Measurements from ENCODE around the gene RAD51B.

Gene RAD51B

DNA sequence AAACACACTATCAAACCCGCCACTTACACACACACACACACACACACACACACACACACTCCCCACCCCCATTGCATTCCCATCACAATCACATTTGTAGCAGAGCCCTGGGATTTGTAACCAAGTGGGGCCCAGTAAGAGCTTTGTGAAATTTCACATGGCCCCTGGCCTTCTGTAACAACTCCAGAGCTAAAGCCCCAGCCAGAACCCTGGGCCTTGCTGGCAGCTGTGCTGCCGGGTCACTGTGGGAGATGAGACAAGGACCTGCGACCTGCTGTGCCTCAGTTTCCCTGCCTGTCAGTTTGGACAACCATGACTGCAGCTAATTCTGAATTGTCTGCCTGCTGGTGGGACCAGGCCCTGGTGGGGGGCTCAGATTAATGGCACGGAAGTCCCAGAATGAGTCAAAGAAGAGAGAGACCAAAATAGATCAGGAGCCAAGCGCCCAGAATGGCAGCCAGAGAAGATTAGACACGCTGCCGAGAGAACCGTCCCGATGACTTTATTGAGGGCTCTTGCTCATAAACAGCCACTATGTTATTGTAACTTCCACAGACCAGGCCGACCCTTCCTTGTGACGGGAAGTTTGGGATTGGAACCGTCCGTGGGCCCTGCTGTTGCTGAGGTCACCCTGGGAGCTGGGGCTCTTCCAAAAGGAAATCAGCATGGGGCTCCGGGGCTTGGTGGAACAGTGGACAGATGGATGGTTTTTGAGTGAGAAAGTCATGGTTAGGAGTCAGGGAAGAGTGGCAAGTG is 850.2 kb downstream of the RAD51B start:
- DNase-seq (ENCODE audit: low spot score), result no peak

DNA sequence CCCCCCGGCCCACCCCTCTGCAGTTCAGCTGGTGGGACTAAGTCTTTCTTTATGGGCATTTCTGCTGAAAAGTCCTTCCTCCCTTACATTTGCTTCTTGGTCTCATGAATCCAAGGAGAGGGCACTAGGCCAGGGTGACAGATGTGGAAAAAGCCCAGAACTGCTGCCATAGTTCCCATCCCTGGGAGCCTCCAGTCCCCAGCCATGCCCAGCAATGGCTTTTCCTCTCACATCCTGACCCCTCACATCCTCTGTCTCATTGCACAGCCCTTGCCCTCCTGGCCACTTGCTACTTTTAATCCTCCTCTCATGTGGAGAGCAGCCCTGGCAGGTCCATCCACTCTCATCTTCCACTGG is 850.8 kb downstream of the RAD51B start:
- no peak for DNase-seq (ENCODE audit: low spot score)

DNA sequence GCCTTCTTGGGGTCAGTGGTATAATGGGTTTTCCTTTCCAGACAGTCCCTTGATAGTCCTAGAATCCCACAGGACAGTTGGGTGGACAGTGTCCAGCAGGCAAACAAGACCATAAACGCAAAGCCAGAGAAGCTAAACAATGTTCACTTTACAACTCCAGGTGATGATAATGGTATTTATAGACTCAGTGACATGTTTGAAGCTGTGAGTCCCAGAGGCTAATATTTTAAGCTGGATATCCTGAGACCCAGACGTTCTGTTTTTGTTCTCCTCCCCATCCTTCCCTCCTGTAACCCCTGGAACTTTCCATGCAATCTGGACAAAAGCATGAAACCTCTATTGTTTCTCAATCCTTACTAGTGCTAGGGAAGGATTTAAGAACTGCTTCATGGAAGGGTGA is 852.3 kb downstream of the RAD51B start:
- DNase-seq (ENCODE audit: low spot score), result no peak

DNA sequence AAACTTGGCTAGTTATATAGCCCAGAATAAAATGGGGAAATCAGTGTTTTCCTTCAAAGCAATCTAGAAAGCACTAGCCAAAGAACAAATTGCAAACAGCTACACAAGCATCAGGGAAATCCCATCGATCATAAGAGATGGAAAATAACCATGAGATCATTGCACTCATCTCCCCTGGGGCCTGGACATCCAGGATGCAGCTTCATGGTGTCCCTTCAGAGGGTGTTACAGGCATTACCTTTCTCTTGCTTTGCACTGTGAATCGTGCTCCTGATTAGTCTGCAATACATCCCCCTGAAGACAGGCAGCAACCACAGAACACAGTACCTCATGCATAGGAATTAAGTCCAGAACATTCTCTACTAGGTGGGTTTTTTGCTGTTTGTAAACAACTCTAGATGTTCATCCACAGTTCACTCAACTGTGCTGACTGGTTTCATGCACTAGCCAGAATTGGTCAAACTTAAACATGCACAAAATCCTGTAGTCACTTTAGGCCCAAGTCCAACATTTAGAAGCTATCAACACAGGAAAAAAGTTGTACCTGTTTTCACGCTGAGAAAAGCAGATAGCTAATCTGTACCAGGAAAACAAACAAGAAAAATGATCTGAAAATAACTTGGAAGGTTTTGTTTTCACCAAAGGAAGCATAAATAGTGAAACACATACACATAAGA is 853.2 kb downstream of the RAD51B start:
- DNase-seq (ENCODE audit: low spot score), result no peak

DNA sequence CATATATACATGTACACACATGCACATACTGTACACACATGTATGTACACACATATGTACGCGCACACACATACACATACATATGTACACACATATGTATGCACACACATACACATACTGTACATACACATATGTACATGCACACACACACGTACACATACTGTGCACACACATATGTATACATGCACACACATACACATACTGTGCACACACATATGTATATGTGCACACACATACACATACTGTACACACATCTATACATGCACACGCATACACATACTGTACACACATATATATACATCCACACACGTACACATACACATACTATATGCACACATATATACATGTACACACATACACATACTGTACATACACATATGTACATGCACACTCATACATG is 853.9 kb downstream of the RAD51B start:
- no peak for DNase-seq (ENCODE audit: low spot score)

DNA sequence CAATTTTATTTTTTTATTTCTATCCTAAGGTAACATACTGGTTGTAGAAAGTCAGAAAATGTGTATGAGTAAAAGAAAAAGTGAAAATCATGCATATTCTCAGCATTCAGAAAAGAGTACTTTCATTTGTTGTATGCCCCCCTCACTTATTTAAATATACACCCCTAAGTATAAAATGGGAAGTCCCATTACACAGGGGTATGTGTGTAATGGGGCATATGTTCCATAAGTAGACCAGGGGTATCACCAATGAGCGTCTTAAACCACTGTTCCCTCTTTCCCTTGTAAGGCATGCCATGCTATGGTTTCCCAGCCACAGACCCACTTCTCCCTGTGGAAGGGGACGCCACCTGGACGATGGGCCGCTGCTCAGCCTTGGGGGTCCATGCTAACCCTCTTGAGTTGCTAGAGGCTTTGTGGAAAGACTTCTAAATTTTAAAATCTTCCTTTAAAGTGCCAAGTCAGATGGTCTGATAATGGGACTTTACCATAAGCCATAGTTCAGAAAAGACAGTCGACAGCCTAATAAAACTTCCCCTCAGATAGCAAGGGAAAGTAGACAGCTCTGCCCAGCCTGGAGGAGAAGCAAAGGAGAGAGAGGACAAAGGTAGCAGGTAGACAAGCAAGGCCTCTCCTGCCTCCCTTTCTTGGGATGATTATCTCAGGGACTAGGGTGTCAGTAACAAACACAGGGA is 855.1 kb downstream of the RAD51B start:
- no peak for DNase-seq (ENCODE audit: low spot score)

DNA sequence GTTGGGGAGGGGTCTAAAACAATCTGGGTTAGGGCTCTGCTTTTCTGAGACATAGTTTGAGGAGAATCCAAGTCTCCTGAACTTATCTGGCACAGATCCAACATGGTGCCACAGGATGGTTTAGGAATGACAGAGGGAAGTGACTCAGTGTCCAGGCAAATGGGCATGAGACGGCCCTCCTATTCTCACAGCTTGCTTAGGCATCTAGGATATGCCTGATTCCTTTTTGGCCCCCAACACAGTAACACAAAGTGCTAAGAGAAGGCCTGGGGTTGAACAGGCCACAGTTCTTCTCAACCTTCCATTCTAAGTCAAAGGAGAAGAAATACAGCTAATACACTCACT is 855.6 kb downstream of the RAD51B start:
- DNase-seq (ENCODE audit: low spot score), result no peak

DNA sequence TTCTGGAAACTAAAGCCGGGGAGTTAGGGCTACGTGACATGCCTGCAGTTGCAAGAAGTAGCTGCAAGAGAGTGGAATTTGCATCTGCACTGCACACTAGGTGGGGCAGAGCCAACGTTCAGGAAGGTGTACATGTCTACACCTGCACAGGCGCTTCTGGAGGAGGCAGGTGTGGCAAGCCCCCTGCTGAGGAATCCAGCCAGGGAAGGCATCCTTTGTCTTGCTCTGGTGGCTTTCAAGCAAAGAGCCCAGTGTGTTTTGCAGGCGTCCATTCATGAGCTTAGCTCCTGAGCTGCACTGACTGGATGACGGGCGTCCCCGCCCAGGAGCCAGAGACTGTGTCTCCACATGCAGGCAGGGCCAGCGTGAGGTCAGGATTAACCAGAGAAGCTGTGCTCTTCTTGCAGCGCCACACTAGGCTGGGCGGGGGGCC is 856.9 kb downstream of the RAD51B start:
- DNase-seq (ENCODE audit: low spot score), result no peak

DNA sequence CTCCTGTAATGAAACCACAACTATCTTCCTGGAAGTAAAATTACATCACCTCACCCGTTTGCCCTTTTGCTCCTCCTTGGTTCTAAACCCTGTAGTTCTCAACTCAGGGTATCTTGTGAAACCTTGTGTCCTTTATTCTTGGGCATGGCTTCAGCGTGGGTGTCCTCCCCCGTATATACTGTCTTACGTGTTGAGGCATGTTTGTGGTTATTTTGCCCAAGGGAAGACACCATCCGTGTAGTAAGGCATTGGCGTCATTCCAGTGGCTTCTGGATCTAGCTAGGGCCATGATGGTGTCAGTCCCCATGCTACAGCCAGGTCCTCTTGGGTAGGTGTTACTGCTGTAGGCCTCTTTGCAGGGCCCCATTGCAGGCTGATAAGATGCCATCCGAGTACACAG is 857.9 kb downstream of the RAD51B start:
- DNase-seq (ENCODE audit: low spot score), result no peak

DNA sequence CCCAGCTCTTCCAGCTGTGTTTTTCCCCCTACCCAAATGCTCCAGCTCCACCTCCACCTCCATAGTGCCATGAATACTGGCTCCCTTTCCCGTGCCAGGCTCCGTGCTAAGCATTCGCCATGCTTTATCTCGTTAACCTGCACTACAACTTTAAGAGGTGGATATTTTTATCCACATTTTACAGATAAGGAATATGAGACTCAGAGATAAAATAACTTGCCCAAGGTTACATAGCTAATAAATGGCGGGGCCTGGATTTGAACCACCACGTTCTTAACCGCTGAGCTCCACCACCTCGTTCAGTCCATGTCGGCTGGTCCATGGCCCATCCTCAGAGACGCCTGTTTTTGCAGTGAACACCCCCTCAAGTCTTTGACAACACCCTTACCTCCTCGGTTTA is 858.3 kb downstream of the RAD51B start:
- no peak for DNase-seq (ENCODE audit: low spot score)

DNA sequence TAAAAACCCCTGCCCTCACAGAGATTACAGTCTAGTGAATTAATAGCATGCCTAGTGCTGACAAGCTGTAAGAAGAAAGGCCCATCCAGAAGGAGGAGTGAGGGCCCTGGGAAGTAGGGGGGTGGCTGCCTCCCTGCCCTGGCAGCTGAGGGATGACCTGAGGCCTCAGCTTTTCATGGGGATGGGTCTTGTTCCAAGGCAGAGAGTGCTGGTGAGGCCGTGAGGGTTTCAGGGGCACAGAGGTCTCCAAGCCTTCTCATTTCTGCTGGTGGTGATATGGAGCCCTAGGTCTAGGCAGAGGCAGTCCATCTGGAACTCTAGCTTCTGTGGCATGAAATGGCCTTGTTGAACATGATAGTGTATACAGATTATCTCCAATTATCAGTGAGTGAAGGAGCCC is 858.9 kb downstream of the RAD51B start:
- DNase-seq (ENCODE audit: low spot score), result no peak

DNA sequence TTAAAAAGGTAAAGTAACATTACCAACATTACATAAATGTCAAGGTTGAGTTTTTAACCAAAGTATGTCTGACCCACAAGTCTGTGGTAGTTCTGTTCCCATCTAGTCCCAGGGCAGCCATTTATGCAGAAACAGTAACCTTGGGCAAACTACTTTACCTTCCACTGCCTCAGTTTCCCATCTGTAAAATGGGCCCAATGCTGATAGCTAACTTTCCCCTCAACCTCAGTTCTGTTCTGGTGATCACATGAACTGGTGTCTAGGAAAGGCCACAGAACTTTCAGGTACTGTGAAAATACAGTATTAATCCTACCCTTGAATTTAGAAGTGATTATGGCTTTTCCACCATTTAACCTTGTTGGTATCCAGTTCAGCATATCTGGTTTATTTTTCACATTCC is 859.7 kb downstream of the RAD51B start:
- DNase-seq (ENCODE audit: low spot score), result no peak

DNA sequence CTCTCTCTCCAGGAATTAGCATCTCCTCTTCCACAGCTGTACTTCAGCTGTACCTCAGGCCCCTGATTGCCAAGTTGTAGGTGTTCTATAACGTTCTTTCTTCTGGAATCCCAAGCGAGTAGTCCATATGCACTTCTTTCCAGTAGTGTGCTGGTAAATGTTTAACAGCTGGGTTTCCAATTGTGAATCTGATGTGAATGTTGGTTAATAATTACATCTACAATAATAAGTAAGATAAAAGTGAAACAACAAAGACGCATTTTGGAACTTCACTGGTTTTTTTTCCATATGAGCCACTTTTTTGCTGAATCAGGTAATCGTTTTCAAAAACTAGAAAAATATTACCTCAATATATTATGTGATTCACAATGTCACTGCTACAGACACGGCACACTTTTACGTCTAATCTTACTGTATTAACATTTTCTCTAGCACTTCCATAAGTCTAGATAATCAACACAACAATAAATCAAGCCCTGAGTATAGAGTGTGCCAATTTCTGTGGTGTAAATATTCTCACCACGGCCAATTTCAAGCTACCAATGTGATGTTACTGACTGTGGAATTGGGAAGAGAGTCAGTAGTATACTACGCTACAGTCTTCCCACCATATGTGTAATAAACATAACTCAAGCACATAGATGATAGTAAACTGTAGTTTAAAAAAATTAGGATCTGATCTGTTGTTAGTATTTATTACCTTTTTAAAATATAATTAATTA is 860.3 kb downstream of the RAD51B start:
- DNase-seq (ENCODE audit: low spot score), result no peak

DNA sequence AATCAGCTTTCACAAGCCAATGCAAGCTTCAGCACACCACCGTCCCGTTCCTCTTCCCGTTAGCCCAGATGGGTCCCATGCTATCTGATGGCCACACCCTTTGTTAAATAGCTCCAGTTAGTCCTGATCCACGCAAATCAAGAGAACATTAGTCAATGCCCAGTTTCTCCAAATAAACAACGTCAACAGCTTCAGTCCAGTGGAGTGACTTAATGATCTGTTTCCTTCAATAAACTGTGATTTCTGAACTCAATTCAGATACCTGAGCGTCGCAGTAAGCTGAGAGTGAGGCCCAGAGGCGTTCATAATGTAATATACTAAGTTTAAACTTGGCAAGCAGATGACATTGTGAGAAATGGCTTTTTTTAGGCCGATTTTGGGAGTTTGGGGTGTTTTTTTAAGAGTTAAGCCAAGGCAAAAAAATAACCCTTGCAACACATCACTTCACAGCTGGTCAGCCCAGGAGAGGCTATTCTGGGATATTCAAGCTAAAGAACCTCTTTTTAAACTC is 861.0 kb downstream of the RAD51B start:
- no peak for DNase-seq (ENCODE audit: low spot score)

DNA sequence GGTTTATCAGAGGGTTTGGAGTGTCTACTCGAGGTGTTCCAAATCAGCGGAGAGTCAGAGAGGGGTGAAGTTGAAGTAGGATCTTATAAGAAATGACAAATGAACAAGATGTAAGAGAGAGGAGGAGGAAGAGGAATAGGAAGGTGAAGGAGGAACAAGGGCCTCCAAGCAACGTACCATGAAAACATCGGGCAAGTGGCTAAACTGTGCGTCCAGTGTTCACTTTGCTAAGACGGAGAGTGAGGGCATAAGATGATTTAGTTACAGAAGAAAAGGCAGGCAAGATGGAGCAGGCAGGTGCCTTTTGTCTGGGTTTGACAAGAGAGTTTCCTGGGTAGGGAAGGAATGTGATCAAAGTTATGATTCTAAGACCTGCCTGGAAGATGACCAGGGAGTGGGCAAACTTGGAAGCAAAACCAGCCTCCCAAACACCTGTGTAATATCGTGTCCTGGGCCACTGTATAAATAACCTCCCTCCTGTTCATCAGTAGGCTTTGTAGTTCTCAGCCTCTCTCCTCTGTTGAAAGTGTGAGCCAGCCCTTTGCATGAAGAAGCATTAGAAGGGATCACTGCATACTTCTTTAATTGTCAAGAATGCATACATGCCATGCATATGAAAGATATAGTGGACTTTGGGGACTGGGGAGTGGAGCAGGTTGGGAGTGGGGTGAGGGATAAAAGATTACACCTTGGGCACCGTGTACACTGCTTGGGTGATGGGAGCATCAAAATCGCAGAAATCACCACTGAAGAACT is 861.9 kb downstream of the RAD51B start:
- DNase-seq (ENCODE audit: low spot score), result no peak

DNA sequence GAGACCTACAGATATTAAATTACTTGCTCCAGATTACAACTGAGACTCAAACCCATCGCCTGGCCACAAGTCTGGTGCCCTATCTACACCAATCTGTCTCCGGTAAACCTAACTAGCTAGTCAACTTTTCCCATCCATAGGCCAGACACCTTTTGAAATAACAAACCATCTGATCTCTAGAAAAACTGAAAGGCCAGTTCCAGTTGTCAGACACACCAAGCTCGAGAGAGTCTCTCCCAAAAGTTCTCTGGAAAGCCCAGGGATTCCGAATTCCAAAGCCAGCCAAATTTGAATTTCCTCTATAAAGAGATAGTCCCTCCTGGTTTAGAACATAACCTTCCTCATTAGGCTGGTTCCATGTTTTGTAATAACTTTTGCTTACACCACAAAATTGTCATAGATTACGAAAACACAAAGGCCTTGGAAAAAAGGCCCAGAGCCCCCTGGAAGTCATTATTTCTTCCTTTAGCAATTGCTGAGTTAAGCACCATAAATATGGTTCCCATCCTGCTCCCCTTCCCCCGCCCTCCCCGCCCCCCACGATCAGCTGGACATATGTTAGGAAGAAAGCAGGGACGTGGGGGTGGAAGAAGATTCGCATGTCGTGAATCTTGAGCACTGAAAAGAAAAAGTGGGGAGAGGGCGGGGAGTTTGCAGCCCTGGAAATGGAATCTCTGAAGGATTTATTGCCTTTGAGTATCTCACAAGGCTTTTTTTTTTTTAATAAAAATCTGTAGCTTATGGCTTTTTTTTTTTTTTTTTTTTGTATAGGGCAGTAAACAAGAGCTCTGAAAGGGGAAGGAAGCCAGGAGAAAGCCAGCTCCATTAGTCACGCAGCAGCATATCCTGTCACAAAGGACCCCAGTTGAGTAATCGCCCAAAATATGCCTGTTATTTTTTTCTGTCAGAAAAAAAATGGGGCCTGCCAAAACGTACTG is 862.9 kb downstream of the RAD51B start:
- peak; percentile 79 for DNase-seq (ENCODE audit: low spot score)

DNA sequence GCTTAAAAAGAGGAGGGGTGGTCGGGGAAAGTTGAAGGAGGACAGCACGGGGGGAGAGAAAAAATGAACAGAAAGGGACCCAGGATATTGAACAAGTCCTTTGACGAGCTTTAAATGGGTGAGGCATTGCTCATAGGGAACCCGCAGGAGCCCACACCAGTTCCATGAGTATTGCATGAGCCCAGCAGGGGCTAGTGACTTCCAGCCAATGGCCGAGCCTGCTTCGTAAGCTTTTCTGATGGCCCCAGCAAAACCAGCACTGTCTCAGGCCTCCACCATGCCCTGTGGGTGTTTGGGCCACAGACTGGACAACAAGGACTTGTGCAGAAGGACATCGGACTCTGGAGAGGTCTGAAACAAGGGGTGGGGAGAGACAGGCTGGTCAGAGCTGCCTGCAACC is 863.7 kb downstream of the RAD51B start:
- DNase-seq (ENCODE audit: low spot score), result no peak

DNA sequence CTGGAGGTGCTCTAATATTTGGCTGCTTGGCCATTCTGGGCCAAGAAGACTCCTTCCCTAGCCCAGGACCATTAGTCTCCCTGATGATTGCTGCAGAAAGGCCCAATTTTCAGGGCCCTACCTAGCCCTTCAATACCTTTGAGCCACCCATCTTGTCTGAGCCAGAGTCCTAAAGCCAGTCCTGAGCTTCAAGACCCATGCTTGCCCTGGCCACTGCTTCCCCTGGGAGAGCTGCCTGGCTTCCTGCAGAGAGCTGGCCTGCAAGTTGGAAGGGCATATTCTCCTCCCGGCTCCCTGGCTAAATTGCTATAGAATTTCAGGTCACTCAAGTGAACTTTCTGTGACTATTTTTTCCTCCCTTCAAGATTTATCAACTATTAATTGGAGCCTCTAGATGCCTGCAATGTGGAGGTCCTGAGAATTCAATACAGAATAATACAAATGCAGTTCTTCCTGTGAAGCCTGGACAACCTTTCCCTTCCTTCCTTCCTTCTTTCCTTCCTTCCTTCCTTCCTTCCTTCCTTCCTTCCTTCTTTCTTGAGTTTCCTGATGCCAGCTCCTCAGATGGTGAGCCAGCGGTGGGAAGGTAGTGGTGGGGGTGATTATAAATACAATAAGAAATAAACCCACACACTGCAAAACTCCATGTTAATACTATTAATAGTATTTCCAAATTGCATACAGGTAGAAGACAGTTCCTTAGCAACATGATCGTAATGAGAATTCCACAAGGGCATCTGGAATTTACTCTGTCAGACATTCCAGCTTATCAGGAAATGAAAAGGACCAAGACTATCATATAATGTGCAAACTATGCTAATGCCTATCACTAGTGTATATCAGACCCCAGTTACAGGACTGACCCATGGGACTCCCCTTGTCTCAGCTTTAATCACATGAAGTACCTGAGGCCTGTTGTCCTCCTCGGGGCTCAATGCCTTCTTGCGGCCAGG is 865.2 kb downstream of the RAD51B start:
- no peak for DNase-seq (ENCODE audit: low spot score)

DNA sequence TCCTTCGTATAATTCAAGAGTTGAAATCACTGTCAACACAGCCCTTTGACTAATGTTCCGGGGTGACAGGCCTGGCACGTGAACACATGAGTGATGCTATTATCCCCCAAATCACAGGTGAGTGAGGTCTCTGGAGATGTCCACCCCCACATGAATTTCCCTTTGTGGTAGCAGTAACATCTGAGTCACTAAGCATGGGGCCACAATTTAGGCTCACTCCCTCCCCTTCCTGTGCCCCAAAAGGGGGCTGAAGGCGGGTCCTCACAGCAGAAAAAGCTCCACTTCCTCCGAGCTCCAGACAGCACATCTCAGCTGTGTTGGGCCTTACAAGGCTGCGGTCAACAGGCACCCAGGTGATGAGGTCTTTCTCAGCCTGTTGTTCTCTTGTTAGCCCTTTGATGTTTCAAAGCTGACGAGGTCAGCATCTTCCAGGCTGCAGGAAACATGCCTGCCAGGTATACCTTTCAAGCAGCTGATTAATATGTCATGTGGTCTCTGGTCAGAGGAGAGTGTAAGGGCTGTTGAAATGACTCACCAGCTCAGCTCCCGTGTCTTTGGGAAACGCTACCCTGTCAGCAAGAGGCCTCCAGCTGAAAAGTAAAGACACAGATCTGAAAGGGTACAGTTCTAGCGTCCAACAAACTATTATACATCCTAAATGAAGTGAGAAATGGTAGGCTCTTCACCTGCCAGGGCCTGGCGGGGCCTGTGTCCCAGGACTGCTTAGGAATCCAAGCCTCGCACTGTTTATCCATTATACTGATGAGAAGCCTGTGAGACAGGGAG is 866.0 kb downstream of the RAD51B start:
- peak; percentile 93 for DNase-seq (ENCODE audit: low spot score)

Measured in CD4-positive, alpha-beta T cell treated with Interleukin-6 at 100 ng/mL for 8 hours (primary cell).